B cell (primary cell): Measurements from ENCODE around the gene AP1M1. TPM values are rescaled to one million over a fixed set of nuclear protein-coding genes. Genes with fewer than 3 reads are reported as not detected.
A peak's percentile ranks its signal among the peaks of the same experiment; 100 is the strongest.

Experiments
- ATAC-seq: fragments of 200-7000 bp; cut with Tn5 transposase; one replicate; pipeline ENCODE4 v1.10.0; 2021; ENCODE audit warnings: low read depth, mild to moderate bottlenecking, moderate number of reproducible peaks, moderate library complexity
- CTCF ChIA-PET: fragments of 350-600 bp; sonication (Branson Sonifier 250); formaldehyde crosslinking; loops from one replicate; lab custom pipeline; 2021; ENCODE audit warnings: antibody characterized with exemption, inconsistent platforms; lab: Charles Lee
- POLR2A ChIA-PET: fragments of 350-600 bp; sonication (Branson Sonifier 250); formaldehyde crosslinking; loops from one replicate; lab custom pipeline; 2021; ENCODE audit warnings: antibody characterized with exemption; lab: Charles Lee
- DNase-seq: peaks from one replicate; pipeline ENCODE4 v3.0.0; 2013
- H2AFZ ChIP-seq: 2 replicates; pipeline ENCODE4 v1.6.1; 2012; ENCODE audit warnings: mild to moderate bottlenecking, low read depth, low read length; ENCODE audit not compliant: insufficient read depth, poor library complexity, severe bottlenecking
- H3K27ac ChIP-seq, 2 donors: 1 replicate in 1 of 2; 2 replicates in 1 of 2; pipeline ENCODE4 v1.5.1; 2012 to 2013; ENCODE audit warnings: low read length in 2 of 2, mild to moderate bottlenecking in 2 of 2, moderate library complexity in 1 of 2
- H3K27me3 ChIP-seq, 4 experiments: fragments of 200-600 bp in 1 of 4; sonication (generic) in 1 of 4; replicated peaks in 1 of 4; 1 replicate in 2 of 4; 2 replicates in 2 of 4; pipeline versions ENCODE4 v1.6.1 to v1.7.0; 2013 to 2016; ENCODE audit warnings: low read length in 3 of 4, mild to moderate bottlenecking in 2 of 4, mixed read lengths in 1 of 4, moderate library complexity in 1 of 4; ENCODE audit not compliant: insufficient read depth in 4 of 4, control insufficient read depth in 3 of 4; ENCODE audit errors: control extremely low read depth in 1 of 4
- H3K36me3 ChIP-seq, 2 experiments: replicated peaks in 1 of 2; 1 replicate in 1 of 2; 2 replicates in 1 of 2; pipeline versions ENCODE4 v1.6.1 to v1.7.1; 2013; ENCODE audit warnings: low read length in 1 of 2; ENCODE audit not compliant: insufficient read depth in 2 of 2, control insufficient read depth in 1 of 2; ENCODE audit errors: control extremely low read depth in 1 of 2, extremely low read depth in 1 of 2
- H3K4me1 ChIP-seq, 2 donors: fragments of 200-600 bp in 1 of 2; sonication (generic) in 1 of 2; 1 replicate in 1 of 2; 2 replicates in 1 of 2; pipeline versions ENCODE4 v1.5.1 to v1.6.1; 2013 to 2017; ENCODE audit warnings: low read length in 2 of 2; ENCODE audit not compliant: control insufficient read depth in 2 of 2, insufficient read depth in 2 of 2
- H3K4me2 ChIP-seq: replicated peaks from 2 replicates; pipeline ENCODE3; 2012; ENCODE audit warnings: mild to moderate bottlenecking, low read depth, low read length; ENCODE audit not compliant: poor library complexity, severe bottlenecking
- H3K4me3 ChIP-seq, 5 experiments: fragments of 200-600 bp in 1 of 5; sonication (generic) in 1 of 5; 1 replicate in 3 of 5; 2 replicates in 2 of 5; pipeline versions ENCODE4 v1.5.1 to v1.7.0; 2011 to 2016; ENCODE audit warnings: low read length in 4 of 5, mild to moderate bottlenecking in 4 of 5, low read depth in 2 of 5, control low read depth in 1 of 5, moderate library complexity in 1 of 5; ENCODE audit not compliant: insufficient read depth in 1 of 5; ENCODE audit errors: control extremely low read depth in 1 of 5, extremely low read depth in 1 of 5
- H3K79me2 ChIP-seq: fragments of 200-600 bp; sonication (generic); one replicate; pipeline ENCODE4 v1.6.0; 2016; ENCODE audit warnings: low read length; ENCODE audit not compliant: control insufficient read depth, insufficient read depth
- H3K9ac ChIP-seq: fragments of 200-600 bp; sonication (generic); 2 replicates; pipeline ENCODE4 v1.6.1; 2017; ENCODE audit warnings: mild to moderate bottlenecking, low read length, moderate library complexity
- H3K9me3 ChIP-seq, 3 donors: one replicate each; pipeline versions ENCODE4 v1.6.1 to v1.7.1; 2013; ENCODE audit warnings: low read length in 2 of 3; ENCODE audit not compliant: control insufficient read depth in 2 of 3, insufficient read depth in 1 of 3; ENCODE audit errors: control extremely low read depth in 1 of 3
- H4K20me1 ChIP-seq: 2 replicates; pipeline ENCODE4 v1.6.0; 2012; ENCODE audit warnings: mild to moderate bottlenecking, low read length; ENCODE audit not compliant: insufficient read depth, control insufficient read depth, poor library complexity, severe bottlenecking
- H3K27ac Mint-ChIP-seq: one replicate; pipeline ENCODE4 v1.8.0; 2021; ENCODE audit warnings: mixed read lengths
- H3K27me3 Mint-ChIP-seq: one replicate; pipeline ENCODE4 v1.8.0; 2021; ENCODE audit warnings: mixed read lengths
- H3K4me1 Mint-ChIP-seq: one replicate; pipeline ENCODE4 v1.8.0; 2021; ENCODE audit warnings: mixed read lengths
- H3K4me3 Mint-ChIP-seq: one replicate; pipeline ENCODE4 v1.8.0; 2021; ENCODE audit warnings: mixed read lengths
- H3K9me3 Mint-ChIP-seq: one replicate; pipeline ENCODE4 v1.8.0; 2022; ENCODE audit warnings: mixed read lengths; ENCODE audit not compliant: insufficient read depth
- CTCF ChIP-seq: fragments of 200-600 bp; IDR thresholded peaks from one replicate; pipeline ENCODE4 v1.8.0; 2022; ENCODE audit warnings: antibody characterized with exemption, mild to moderate bottlenecking
- EZH2 ChIP-seq: IDR thresholded peaks from 2 replicates; pipeline ENCODE4 v1.6.1; 2012; ENCODE audit warnings: borderline replicate concordance, low read depth, mild to moderate bottlenecking, moderate library complexity, low read length; ENCODE audit not compliant: insufficient read depth, poor library complexity, severe bottlenecking
- WGBS: methylation state at CpG from one replicate; pipeline ENCODE4 v1.1.5; 2013; ENCODE audit warnings: missing lambda C conversion rate; ENCODE audit not compliant: insufficient coverage; 5-methylcytosine and 5-hydroxymethylcytosine counted together
- intact Hi-C: fragments of 100-400 bp; cut with micrococcal nuclease; formaldehyde crosslinking; loops from one replicate; pipeline ENCODE4 v1.10.0; 2022
- polyA plus RNA-seq: library from polyadenylated mRNA; depleted of rRNA; stranded (reverse); fragments of >200 nt; gene quantifications from 2 replicates; pipeline ENCODE4 v1.2.3, GENCODE V29; 2012
- total RNA-seq, 2 donors: library from RNA; stranded (reverse); fragments of 120-200 nt in 1 of 2; gene quantifications; 1 replicate in 1 of 2; 2 replicates in 1 of 2; pipeline versions ENCODE4 v1.2.3 to v1.2.4, GENCODE V29; 2013 to 2022

Gene AP1M1
- total and polyA plus RNA-seq, 2 donors (not counting 1 experiment from before 2014, with no cell fraction given) = 77.8 to 102 TPM

- ATAC-seq = no peak
- H3K79me2 ChIP-seq = peaks cover 60% of the 10 kb centered on the region
- Mint-ChIP-seq H3K27ac (no peak overlapping the region), H3K4me3 (no peak overlapping the region), H3K9me3 (no peaks in the 10 kb centered on the region), H3K27me3 (no peaks in the 10 kb centered on the region), H3K4me1 (no peaks in the 10 kb centered on the region)
- H3K4me3 ChIP-seq = no peak overlapping the region
- POLR2A ChIA-PET = no interaction called here
- H4K20me1 ChIP-seq = peaks cover 20% of the 10 kb centered on the region
- H3K27me3 ChIP-seq = no peaks in the 10 kb centered on the region
- H3K4me1 ChIP-seq = no peaks in the 10 kb centered on the region
- intact Hi-C loops = no loop called here
- WGBS = 95% methylated on average over 21 of the region's 21 CpGs
- H2AFZ ChIP-seq = no peak overlapping the region
- no peak for TF ChIP-seq CTCF
- TF ChIP-seq EZH2 = no peak
- no peak overlapping the region for H3K9ac ChIP-seq
- H3K27ac ChIP-seq = no peak overlapping the region
- DNase-seq = no peak
- no peak overlapping the region for H3K4me2 ChIP-seq
- peaks cover under 1 to 93% of the 10 kb centered on the region in 2 experiments for H3K36me3 ChIP-seq
- peaks cover 0 to 10% (median under 1%) of the 10 kb centered on the region in 3 donors for H3K9me3 ChIP-seq
- CTCF ChIA-PET = no interaction called here
These were observed 30.3 kb downstream of the AP1M1 start for GRCh38 chr19:16227837-16228636.

GRCh38 chr19:16228637-16229321, 31.1 kb downstream of the AP1M1 start:
- ChIA-PET CTCF (no interaction called here), POLR2A (no interaction called here)
- Histone ChIP-seq H3K4me1 (no peaks in the 10 kb centered on the region), H2AFZ (no peak overlapping the region), H4K20me1 (peaks cover 20% of the 10 kb centered on the region), H3K4me2 (no peak overlapping the region), H3K9ac (no peak overlapping the region), H3K27me3 (no peaks in the 10 kb centered on the region), H3K27ac (no peak overlapping the region), H3K79me2 (peaks cover 52% of the 10 kb centered on the region), H3K9me3 (peaks cover 0 to 3% (median 0%) of the 10 kb centered on the region in 3 donors), H3K4me3 (no peak overlapping the region), H3K36me3 (peaks cover 0 to 93% of the 10 kb centered on the region in 2 experiments)
- DNase-seq = peak; percentile 7
- H3K4me3 Mint-ChIP-seq = no peak overlapping the region
- no peaks in the 10 kb centered on the region for H3K9me3 Mint-ChIP-seq
- no peak for TF ChIP-seq EZH2
- no peak for TF ChIP-seq CTCF
- no peak for ATAC-seq
- no peaks in the 10 kb centered on the region for H3K27me3 Mint-ChIP-seq
- 95% methylated on average over 19 of the region's 21 CpGs for WGBS
- intact Hi-C loops = no loop called here
- no peaks in the 10 kb centered on the region for H3K4me1 Mint-ChIP-seq
- H3K27ac Mint-ChIP-seq = no peak overlapping the region
